Measurements from ENCODE around the gene MAMDC4.

DNA sequence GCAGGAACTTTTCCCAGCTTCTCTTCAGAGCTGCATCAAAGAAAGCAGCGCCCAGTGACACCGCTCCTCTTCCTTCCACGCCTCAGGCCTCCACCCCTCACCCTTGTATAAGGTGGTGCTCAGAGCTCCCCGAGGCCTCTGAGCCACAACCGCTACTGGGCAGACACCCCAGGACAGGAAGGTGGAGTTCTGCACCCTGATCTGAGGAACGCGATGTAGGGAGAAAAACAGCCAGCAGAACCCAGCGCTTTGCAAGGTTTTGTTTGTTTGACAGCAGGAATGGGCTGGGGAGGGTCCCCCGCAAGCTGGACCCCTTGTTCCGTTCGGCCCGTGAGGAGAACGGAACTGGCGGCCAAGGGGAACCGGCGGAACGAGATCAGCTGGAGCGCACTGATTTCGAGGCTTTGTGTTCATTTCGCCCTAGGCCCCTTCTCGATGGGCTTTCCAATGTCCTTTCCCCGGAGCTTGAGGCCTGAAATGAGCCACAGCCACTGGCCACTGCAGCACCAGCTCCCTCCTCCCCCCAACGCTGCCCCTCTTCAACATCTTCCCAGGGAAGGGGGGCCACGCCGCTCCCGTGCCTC lies 9.8 kb downstream of the MAMDC4 start:
- TF ChIP-seq CTCF (conservative IDR thresholded peaks at IDR 0.05; ENCODE audit: low read length) = no peak
- TF ChIP-seq EZH2phosphoT487 (IDR thresholded peaks at IDR 0.05; ENCODE audit: borderline replicate concordance, low read depth, low read length) = no peak
